SK-N-SH (cell line): Measurements from ENCODE around the gene RNF112. TPM values are rescaled to one million over a fixed set of nuclear protein-coding genes. Genes with fewer than 3 reads are reported as not detected.

Experiments
- CTCF ChIA-PET: fragments of 300-600, 350-600 bp; formaldehyde crosslinking; extraction: SDS; loops from one replicate; lab custom pipeline; 2021; lab: Yijun Ruan, JAX
- POLR2A ChIA-PET: fragments of 350-600 bp; sonication (Branson Sonifier 250); formaldehyde crosslinking; extraction: SDS; loops from one replicate; lab custom pipeline; 2020; ENCODE audit warnings: antibody characterized with exemption, inconsistent platforms; lab: Yijun Ruan, JAX
- DNase-seq: peaks from one replicate; pipeline ENCODE4 v3.0.0; 2012
- H2AFZ ChIP-seq: fragments of 200-600 bp; sonication (generic); 2 replicates; pipeline ENCODE4 v1.8.1; 2016; ENCODE audit warnings: antibody characterized with exemption, mild to moderate bottlenecking, low read depth
- H3F3A ChIP-seq: fragments of 200-600 bp; sonication (generic); replicated peaks from 2 replicates; pipeline ENCODE3; 2016; ENCODE audit warnings: antibody characterized with exemption, mild to moderate bottlenecking; ENCODE audit not compliant: insufficient read depth
- H3K27ac ChIP-seq, 2 experiments: fragments of 200-500 bp in 1 of 2; fragments of 200-600 bp in 1 of 2; sonication (Bioruptor generic) in 1 of 2; sonication (generic), shearing (Covaris generic) in 1 of 2; 2 replicates each; pipeline versions ENCODE4 v1.5.1 to v1.6.1; 2014 to 2016; ENCODE audit warnings: low read depth in 2 of 2, inconsistent platforms in 1 of 2, low read length in 1 of 2, mild to moderate bottlenecking in 1 of 2, mixed read lengths in 1 of 2
- H3K27me3 ChIP-seq: fragments of 200-600 bp; sonication (generic), shearing (Covaris generic); 2 replicates; pipeline ENCODE4 v1.6.1; 2016; ENCODE audit warnings: mixed run types; ENCODE audit not compliant: insufficient read depth
- H3K36me3 ChIP-seq, 2 experiments: fragments of 200-500 bp in 1 of 2; fragments of 200-600 bp in 1 of 2; sonication (Bioruptor generic) in 1 of 2; sonication (generic) in 1 of 2; replicated peaks in 1 of 2; 2 replicates each; pipeline versions ENCODE3 to v1.5.1; 2014 to 2016; ENCODE audit warnings: low read length in 1 of 2, mild to moderate bottlenecking in 1 of 2; ENCODE audit not compliant: insufficient read depth in 2 of 2, control insufficient read depth in 1 of 2
- H3K4me1 ChIP-seq, 2 experiments: fragments of 200-500 bp in 1 of 2; fragments of 200-600 bp in 1 of 2; sonication (Bioruptor generic) in 1 of 2; sonication (generic), shearing (Covaris generic) in 1 of 2; 2 replicates each; pipeline versions ENCODE4 v1.5.1 to v1.6.1; 2014 to 2016; ENCODE audit warnings: low read depth in 1 of 2, low read length in 1 of 2, mixed run types in 1 of 2; ENCODE audit not compliant: insufficient read depth in 2 of 2, control insufficient read depth in 1 of 2
- H3K4me2 ChIP-seq: fragments of 200-600 bp; sonication (generic), shearing (Covaris generic); 2 replicates; pipeline ENCODE4 v1.6.1; 2017; ENCODE audit warnings: mixed run types
- H3K4me3 ChIP-seq, 2 experiments: fragments of 200-500 bp in 1 of 2; fragments of 200-600 bp in 1 of 2; sonication (Bioruptor generic) in 1 of 2; sonication (generic), shearing (Covaris generic) in 1 of 2; 2 replicates each; pipeline versions ENCODE4 v1.5.1 to v1.8.1; 2014 to 2016; ENCODE audit warnings: low read depth in 2 of 2, inconsistent platforms in 1 of 2, low read length in 1 of 2, mild to moderate bottlenecking in 1 of 2, mixed read lengths in 1 of 2, moderate library complexity in 1 of 2
- H3K79me2 ChIP-seq: fragments of 200-600 bp; sonication (generic); 2 replicates; pipeline ENCODE4 v1.8.1; 2017; ENCODE audit warnings: mild to moderate bottlenecking; ENCODE audit not compliant: insufficient read depth
- H3K9ac ChIP-seq: fragments of 200-600 bp; sonication (generic); 2 replicates; pipeline ENCODE4 v1.6.1; 2017; ENCODE audit warnings: mixed run types
- H3K9me2 ChIP-seq: fragments of 200-600 bp; sonication (generic); 2 replicates; pipeline ENCODE4 v1.6.1; 2017; ENCODE audit warnings: mixed run types
- H3K9me3 ChIP-seq: fragments of 200-600 bp; sonication (generic); 2 replicates; pipeline ENCODE4 v1.6.1; 2017; ENCODE audit warnings: mixed run types, mild to moderate bottlenecking, moderate library complexity
- H4K20me1 ChIP-seq: fragments of 200-600 bp; sonication (generic); 2 replicates; pipeline ENCODE4 v1.6.1; 2017; ENCODE audit warnings: mild to moderate bottlenecking, mixed run types; ENCODE audit not compliant: insufficient read depth
- CHD2 ChIP-seq: fragments of 150-350 bp; IDR thresholded peaks from 2 replicates; pipeline ENCODE4 v1.6.1; 2018; ENCODE audit warnings: low read length; ENCODE audit not compliant: partially characterized antibody
- CTCF ChIP-seq: fragments of 200-600 bp; sonication (generic); IDR thresholded peaks from 2 replicates; pipeline ENCODE4 v1.6.1; 2017; ENCODE audit warnings: antibody characterized with exemption, mild to moderate bottlenecking, moderate library complexity
- ELF1 ChIP-seq: IDR thresholded peaks from 2 replicates; pipeline ENCODE4 v1.4.0; 2012
- EP300 ChIP-seq, 2 experiments: IDR thresholded peaks; 2 replicates each; pipeline versions ENCODE4 v1.4.0 to v1.6.1; 2012; ENCODE audit warnings: borderline replicate concordance in 1 of 2, low read depth in 1 of 2, low read length in 1 of 2
- EZH2phosphoT487 ChIP-seq: fragments of 200-600 bp; sonication (generic); IDR thresholded peaks from 2 replicates; pipeline ENCODE4 v1.6.1; 2017; ENCODE audit warnings: low read depth, mixed run types, mild to moderate bottlenecking, antibody characterized with exemption, moderate library complexity, borderline replicate concordance
- FOSL2 ChIP-seq: IDR thresholded peaks from 2 replicates; pipeline ENCODE4 v1.4.0; 2012; ENCODE audit warnings: low read depth, mild to moderate bottlenecking, moderate library complexity, borderline replicate concordance
- FOXJ3 ChIP-seq: sonication (generic); formaldehyde crosslinking; IDR thresholded peaks from 2 replicates; pipeline ENCODE4 v1.5.1; 2020; ENCODE audit warnings: mild to moderate bottlenecking, missing genetic modification reagents
- GABPA ChIP-seq: IDR thresholded peaks from 2 replicates; pipeline ENCODE4 v1.4.0; 2012; ENCODE audit warnings: low read depth, mild to moderate bottlenecking
- IRF3 ChIP-seq: fragments of 150-350 bp; IDR thresholded peaks from 2 replicates; pipeline ENCODE4 v1.6.1; 2016; ENCODE audit warnings: mild to moderate bottlenecking, low read depth, low read length
- JUND ChIP-seq: IDR thresholded peaks from 2 replicates; pipeline ENCODE4 v1.4.0; 2012
- MXI1 ChIP-seq: IDR thresholded peaks from 2 replicates; pipeline ENCODE4 v1.6.1; 2012; ENCODE audit warnings: mild to moderate bottlenecking, low read depth, low read length, improper control_type of control experiment
- NRF1 ChIP-seq: IDR thresholded peaks from 2 replicates; pipeline ENCODE4 v1.6.1; 2012; ENCODE audit warnings: low read depth, mild to moderate bottlenecking, low read length
- RFX5 ChIP-seq: IDR thresholded peaks from 2 replicates; pipeline ENCODE4 v1.6.1; 2012; ENCODE audit warnings: mild to moderate bottlenecking, improper control_type of control experiment, low read length
- RXRA ChIP-seq: IDR thresholded peaks from 2 replicates; pipeline ENCODE4 v1.4.0; 2012; ENCODE audit warnings: low read depth, mild to moderate bottlenecking, borderline replicate concordance
- SMC3 ChIP-seq: IDR thresholded peaks from 2 replicates; pipeline ENCODE4 v1.6.1; 2012; ENCODE audit warnings: low read depth, low read length, improper control_type of control experiment
- TCF12 ChIP-seq: IDR thresholded peaks from 2 replicates; pipeline ENCODE4 v1.4.0; 2012
- USF2 ChIP-seq: fragments of 150-350 bp; IDR thresholded peaks from 2 replicates; pipeline ENCODE4 v1.6.1; 2017; ENCODE audit warnings: antibody characterized with exemption, low read length, low read depth, borderline replicate concordance
- ZBTB33 ChIP-seq: IDR thresholded peaks from 2 replicates; pipeline ENCODE4 v1.4.0; 2012; ENCODE audit warnings: low read depth, borderline replicate concordance
- WGBS: methylation state at CpG from one replicate; pipeline ENCODE4 v1.1.6; 2017; ENCODE audit warnings: low lambda C conversion rate; 5-methylcytosine and 5-hydroxymethylcytosine counted together
- polyA plus RNA-seq, 3 experiments: library from polyadenylated mRNA; depleted of rRNA; stranded (reverse); fragments of >200 nt; gene quantifications; 2 replicates each; pipeline ENCODE4 v1.2.3, GENCODE V29; 2012
- TF ChIP-seq, protein P1 (sequence below): IDR thresholded peaks from 2 replicates; pipeline ENCODE4 v1.4.0; 2012; ENCODE audit warnings: low read depth

The RNF112 gene
- polyA plus RNA-seq, 1 of the 3 experiments (the other 2 are of a cell fraction), result 22.6 TPM

- Histone ChIP-seq H2AFZ (no peak overlapping the region), H3K4me2 (no peak overlapping the region), H3K27ac (no peak overlapping the region), H3K4me3 (no peak overlapping the region), H3K79me2 (no peaks in the 10 kb centered on the region), H3K9me3 (no peaks in the 10 kb centered on the region), H4K20me1 (no peaks in the 10 kb centered on the region), H3F3A (no peaks in the 10 kb centered on the region), H3K36me3 (no peaks in the 10 kb centered on the region), H3K9me2 (no peaks in the 10 kb centered on the region), H3K4me1 (no peaks in the 10 kb centered on the region), H3K27me3 (no peaks in the 10 kb centered on the region), H3K9ac (no peak overlapping the region)
- POLR2A ChIA-PET, result no interaction called here
- TF ChIP-seq RXRA (no peak), FOSL2 (no peak), IRF3 (no peak), EZH2phosphoT487 (no peak), CTCF (no peak), MXI1 (no peak), GABPA (no peak), NRF1 (no peak), SMC3 (no peak), TCF12 (no peak), ELF1 (no peak)
- TF ChIP-seq, protein P1, sequence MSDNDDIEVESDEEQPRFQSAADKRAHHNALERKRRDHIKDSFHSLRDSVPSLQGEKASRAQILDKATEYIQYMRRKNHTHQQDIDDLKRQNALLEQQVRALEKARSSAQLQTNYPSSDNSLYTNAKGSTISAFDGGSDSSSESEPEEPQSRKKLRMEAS, result no peak
- 94% methylated on average over 5 of the region's 5 CpGs for WGBS
- no peak for DNase-seq
- CTCF ChIA-PET, result interaction anchor here (2.1 kb wide), 1 partner anchor 64 kb away, joined by 13 read pairs; the partner anchor contains the start of gene B9D1
Measured at GRCh38 chr17:19426631-19427030, 15.6 kb downstream of the RNF112 start.

DNA sequence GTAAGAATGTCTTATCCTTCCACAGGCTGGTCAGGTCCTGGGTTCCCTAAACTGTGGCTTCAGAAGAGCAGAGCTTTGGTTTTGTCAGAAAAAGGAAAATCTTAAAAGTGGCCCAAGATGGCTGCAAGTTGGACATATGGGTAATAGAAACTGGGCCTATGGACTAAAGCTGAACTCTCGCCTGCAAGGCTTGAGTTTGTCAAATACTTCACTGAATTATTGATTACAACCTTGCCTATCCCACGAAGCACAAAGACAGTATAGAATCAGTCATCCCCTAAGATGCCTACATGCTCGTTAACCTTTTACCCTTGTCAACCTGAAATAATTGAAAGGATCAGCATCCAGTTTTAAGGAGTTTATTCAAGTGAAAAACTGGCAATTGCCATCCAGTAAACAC lies 20.7 kb downstream of the RNF112 start:
- ChIA-PET POLR2A (no interaction called here), CTCF (interaction anchor here (0.7 to 3.4 kb wide), 3 partner anchors 15 to 69 kb away, joined by 3 to 21 read pairs (median 7); partner anchors contain the start of gene B9D1)
- Histone ChIP-seq H3K27ac (no peak overlapping the region), H3K9me2 (no peaks in the 10 kb centered on the region), H4K20me1 (no peaks in the 10 kb centered on the region), H3F3A (no peaks in the 10 kb centered on the region), H3K9ac (no peak overlapping the region), H3K4me3 (no peak overlapping the region), H2AFZ (no peak overlapping the region), H3K4me1 (peaks cover 0 to 7% of the 10 kb centered on the region in 2 experiments; a peak in 1 of 4 replicates), H3K79me2 (no peaks in the 10 kb centered on the region), H3K9me3 (no peaks in the 10 kb centered on the region), H3K4me2 (no peak overlapping the region), H3K27me3 (no peaks in the 10 kb centered on the region), H3K36me3 (no peaks in the 10 kb centered on the region)
- no peak for DNase-seq
- WGBS, result 86% methylated on average over 3 of the region's 3 CpGs
- TF ChIP-seq CTCF (no peak), RFX5 (no peak), EP300 (IDR thresholded peaks at IDR 0.05; ENCODE audit: borderline replicate concordance in 1 of 2, low read depth in 1 of 2, low read length in 1 of 2) (no peak), MXI1 (no peak), ZBTB33 (no peak), USF2 (no peak), FOXJ3 (no peak), CHD2 (no peak), JUND (no peak)
- TF ChIP-seq, protein P1, result no peak
